Activated naive CD4-positive, alpha-beta T cell treated with anti-CD3 and anti-CD28 coated beads for 36 hours (primary cell): Measurements from ENCODE around the gene RPS6KA5. TPM values are rescaled to one million over a fixed set of nuclear protein-coding genes. Genes with fewer than 3 reads are reported as not detected.

Source experiments
- CTCF ChIA-PET: fragments of 350-600 bp; sonication (Branson Sonifier 250); formaldehyde crosslinking; loops from one replicate; lab custom pipeline; 2021; ENCODE audit warnings: antibody characterized with exemption; lab: Charles Lee
- DNase-seq: peaks from one replicate; pipeline ENCODE4 v3.0.0-alpha.2; 2020
- H3K27ac Mint-ChIP-seq: one replicate; pipeline ENCODE4 v1.8.0; 2021; ENCODE audit warnings: mild to moderate bottlenecking, mixed read lengths
- H3K27me3 Mint-ChIP-seq: one replicate; pipeline ENCODE4 v1.8.0; 2021; ENCODE audit warnings: low read depth, mixed read lengths
- H3K36me3 Mint-ChIP-seq: one replicate; pipeline ENCODE4 v1.8.0; 2021; ENCODE audit warnings: low read depth, mixed read lengths
- H3K4me1 Mint-ChIP-seq: one replicate; pipeline ENCODE4 v1.8.0; 2021; ENCODE audit warnings: low read depth, mixed read lengths
- H3K4me3 Mint-ChIP-seq: one replicate; pipeline ENCODE4 v1.8.0; 2021; ENCODE audit warnings: mild to moderate bottlenecking, moderate library complexity, mixed read lengths
- H3K9me3 Mint-ChIP-seq: one replicate; pipeline ENCODE4 v1.8.0; 2021; ENCODE audit warnings: mixed read lengths
- intact Hi-C: fragments of 100-400 bp; cut with micrococcal nuclease; formaldehyde crosslinking; loops from one replicate; pipeline ENCODE4 v1.15.1; 2023
- total RNA-seq, 2 experiments: library from RNA; stranded (reverse); gene quantifications; one replicate each; pipeline ENCODE4 v1.2.3, GENCODE V29; 2021

The RPS6KA5 gene
- total RNA-seq, 2 experiments from 2014 or later: 10.0 to 12.0 TPM

DNA sequence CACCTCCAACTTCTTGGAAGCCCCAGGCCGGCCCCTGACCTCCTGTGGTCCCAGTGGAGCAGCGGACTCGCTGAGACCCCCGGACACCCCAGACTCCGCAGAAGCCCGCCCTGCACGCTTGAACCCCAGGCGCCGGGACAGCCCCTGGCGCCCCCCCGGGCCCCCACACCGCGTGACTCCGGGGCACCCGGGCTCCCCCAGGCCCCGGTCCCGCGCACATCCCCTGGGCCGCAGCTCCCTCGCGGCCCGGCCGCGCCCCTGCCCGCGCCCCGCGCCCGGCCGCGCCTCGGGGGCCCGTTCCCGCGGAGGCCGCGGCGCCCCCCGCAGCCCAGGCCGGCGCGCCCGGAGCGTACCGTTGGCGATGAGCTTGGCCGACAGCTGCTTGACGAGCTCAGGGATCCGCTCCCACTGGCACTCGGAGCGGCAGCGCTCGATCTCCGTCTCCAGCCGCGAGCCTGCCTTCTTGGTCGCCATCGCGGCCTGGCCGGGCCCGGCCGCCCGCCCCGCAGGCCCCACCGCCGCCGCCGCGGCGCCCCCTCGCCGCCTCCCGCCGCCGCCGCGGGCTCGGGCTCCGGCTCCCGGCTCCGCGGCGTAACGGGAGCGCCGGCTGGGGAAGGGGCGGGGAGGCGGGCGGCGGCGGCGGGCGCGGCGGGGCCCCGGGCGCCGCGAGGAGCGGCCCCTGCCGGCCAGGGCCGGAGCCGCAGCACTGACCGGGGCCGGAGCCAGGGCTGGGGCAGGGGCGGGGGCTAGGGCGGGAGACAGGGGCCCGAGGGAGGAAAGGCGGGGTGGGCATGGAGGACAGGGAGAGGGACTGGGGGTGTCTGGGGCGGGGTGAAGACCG is 244.4 kb downstream of the RPS6KA5 start, which contains the start of gene TTC7B:
Gene TTC7B, minus strand, starts transcription at position 609 of the 841 bp plus-strand sequence. Its CDS starts 135 bp downstream, at position 474.
- no peaks in the 10 kb centered on the region for H3K9me3 Mint-ChIP-seq
- intact Hi-C loops: no loop called here
- H3K4me3 Mint-ChIP-seq: peak within 1 kb of the TSS; percentile 71
- H3K27ac Mint-ChIP-seq: no peak within 1 kb of the TSS
- CTCF ChIA-PET: interaction anchor here (0.6 to 1.0 kb wide), 3 partner anchors 9 to 57 kb away, joined by 3 to 5 read pairs (median 3); no protein-coding TSS in a partner anchor
- peaks cover 4% of the 10 kb centered on the region for H3K27me3 Mint-ChIP-seq
- H3K4me1 Mint-ChIP-seq: peaks cover 9% of the 10 kb centered on the region
- DNase-seq: peak; percentile 17
- no peaks in the 10 kb centered on the region for H3K36me3 Mint-ChIP-seq

DNA sequence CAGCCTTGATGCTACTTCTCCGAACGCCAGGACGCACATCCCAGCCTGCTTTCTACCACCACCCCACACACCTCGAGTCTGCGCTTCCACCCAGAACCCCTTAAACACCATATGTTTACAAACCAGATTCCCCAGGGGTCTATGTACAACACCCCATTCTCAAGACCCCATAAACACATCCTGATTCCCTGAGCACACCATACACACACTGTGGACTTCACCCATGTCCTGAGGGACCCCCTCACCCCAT is 244.9 kb downstream of the RPS6KA5 start:
- peak overlapping the region; percentile 71 for H3K4me3 Mint-ChIP-seq

DNA sequence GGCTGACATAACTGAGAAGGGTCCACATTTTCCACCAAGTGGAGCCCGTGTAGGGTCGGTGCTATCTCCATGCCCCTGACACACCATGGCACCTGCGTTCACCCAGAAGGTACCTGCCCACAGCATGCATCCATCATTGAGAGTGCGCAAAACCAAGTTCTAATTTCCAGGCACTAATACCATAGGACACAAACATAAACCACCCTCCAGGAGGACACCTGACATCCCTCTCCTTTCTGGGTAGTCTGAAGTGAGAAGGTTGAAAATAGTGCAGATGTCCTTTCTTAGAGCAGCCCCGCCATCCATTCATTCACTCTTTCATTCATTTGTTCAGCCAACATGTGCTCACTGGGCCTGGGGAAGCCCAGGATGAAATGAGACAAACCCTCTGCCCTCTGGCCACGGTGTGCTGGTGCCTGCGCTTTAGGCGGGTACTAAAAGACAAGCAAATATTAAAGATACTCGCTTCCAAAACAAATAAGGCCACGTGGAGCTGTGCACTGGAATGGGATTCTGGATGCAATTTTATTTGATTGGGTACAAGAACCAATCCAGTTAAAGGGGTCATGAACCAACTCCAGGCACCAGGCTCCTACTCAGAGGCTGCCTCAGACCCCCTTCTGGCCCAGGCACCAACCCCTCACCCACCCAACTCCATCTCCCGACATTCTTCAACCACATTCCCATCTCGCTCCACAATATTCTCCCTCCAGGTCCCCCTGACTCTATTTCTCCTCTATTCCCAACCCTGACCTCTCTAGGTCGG is 245.5 kb downstream of the RPS6KA5 start:
- DNase-seq: no peak
- CTCF ChIA-PET: no interaction called here
- intact Hi-C loops: no loop called here
- H3K27me3 Mint-ChIP-seq: peaks cover 4% of the 10 kb centered on the region
- peaks cover 4% of the 10 kb centered on the region for H3K4me1 Mint-ChIP-seq
- H3K27ac Mint-ChIP-seq: no peak overlapping the region
- peak overlapping the region; percentile 71 for H3K4me3 Mint-ChIP-seq
- H3K9me3 Mint-ChIP-seq: no peaks in the 10 kb centered on the region
- H3K36me3 Mint-ChIP-seq: no peaks in the 10 kb centered on the region

More for the DNA sequence above, 244.9 kb downstream of the RPS6KA5 start:
- no peaks in the 10 kb centered on the region for H3K9me3 Mint-ChIP-seq
- CTCF ChIA-PET: interaction anchor here (0.6 to 1.0 kb wide), 3 partner anchors 8 to 57 kb away, joined by 3 to 5 read pairs (median 3); no protein-coding TSS in a partner anchor
- no peaks in the 10 kb centered on the region for H3K36me3 Mint-ChIP-seq
- no peak for DNase-seq
- peaks cover 4% of the 10 kb centered on the region for H3K4me1 Mint-ChIP-seq
- H3K27ac Mint-ChIP-seq: no peak overlapping the region
- H3K27me3 Mint-ChIP-seq: peaks cover 4% of the 10 kb centered on the region
- intact Hi-C loops: no loop called here

DNA sequence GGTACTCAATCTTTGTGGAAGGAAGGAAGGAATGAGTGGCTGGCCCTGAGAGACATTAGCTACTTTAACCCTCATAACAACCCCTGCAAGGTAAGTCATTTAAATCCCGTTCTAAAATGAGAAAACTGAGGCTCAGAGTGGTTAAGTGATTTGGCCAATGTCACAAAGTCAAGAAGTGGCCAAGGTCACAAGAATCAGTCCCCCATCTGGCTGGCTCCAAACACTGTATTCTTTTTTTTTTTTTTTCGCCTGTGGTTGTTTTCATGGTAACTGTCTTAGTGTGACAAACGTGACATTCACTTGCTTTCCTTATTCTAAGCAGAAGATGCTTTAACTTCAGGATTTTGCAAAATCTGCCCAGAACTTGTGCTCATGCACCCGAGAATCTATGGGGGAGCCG is 247.0 kb downstream of the RPS6KA5 start:
- no peak for DNase-seq
- H3K36me3 Mint-ChIP-seq: no peaks in the 10 kb centered on the region
- no peaks in the 10 kb centered on the region for H3K9me3 Mint-ChIP-seq
- CTCF ChIA-PET: interaction anchor here (0.5 kb wide), 1 partner anchor 296 kb away, joined by 3 read pairs; no protein-coding TSS in a partner anchor
- H3K4me3 Mint-ChIP-seq: no peak overlapping the region
- peaks cover 4% of the 10 kb centered on the region for H3K27me3 Mint-ChIP-seq
- intact Hi-C loops: no loop called here
- no peak overlapping the region for H3K27ac Mint-ChIP-seq
- peaks cover 4% of the 10 kb centered on the region for H3K4me1 Mint-ChIP-seq

DNA sequence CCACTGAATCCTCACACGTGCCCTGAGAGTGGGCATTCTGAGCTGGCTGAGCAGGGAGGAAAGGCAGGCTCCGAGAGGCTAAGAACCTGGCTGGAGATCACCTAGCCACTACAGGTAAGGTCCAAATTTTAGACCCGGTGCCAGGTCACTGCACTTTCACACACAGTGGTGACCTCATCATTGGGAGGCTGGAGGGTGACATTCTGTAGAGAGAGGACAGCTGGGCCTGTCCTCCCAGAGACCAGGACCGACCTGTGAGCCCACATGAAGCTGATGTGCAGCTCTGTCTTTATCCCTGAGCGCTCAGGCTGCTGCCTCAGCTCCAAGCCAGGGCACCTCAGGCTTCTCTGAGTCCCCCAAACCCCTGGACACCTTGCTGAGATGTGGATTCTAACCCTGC is 248.3 kb downstream of the RPS6KA5 start:
- Mint-ChIP-seq H3K27ac (no peak overlapping the region), H3K9me3 (no peaks in the 10 kb centered on the region), H3K27me3 (peaks cover 4% of the 10 kb centered on the region), H3K36me3 (no peaks in the 10 kb centered on the region), H3K4me3 (no peak overlapping the region), H3K4me1 (peaks cover 4% of the 10 kb centered on the region)
- CTCF ChIA-PET: interaction anchor here (1.0 kb wide), 1 partner anchor 15 kb away, joined by 5 read pairs; no protein-coding TSS in a partner anchor
- intact Hi-C loops: no loop called here
- DNase-seq: no peak

DNA sequence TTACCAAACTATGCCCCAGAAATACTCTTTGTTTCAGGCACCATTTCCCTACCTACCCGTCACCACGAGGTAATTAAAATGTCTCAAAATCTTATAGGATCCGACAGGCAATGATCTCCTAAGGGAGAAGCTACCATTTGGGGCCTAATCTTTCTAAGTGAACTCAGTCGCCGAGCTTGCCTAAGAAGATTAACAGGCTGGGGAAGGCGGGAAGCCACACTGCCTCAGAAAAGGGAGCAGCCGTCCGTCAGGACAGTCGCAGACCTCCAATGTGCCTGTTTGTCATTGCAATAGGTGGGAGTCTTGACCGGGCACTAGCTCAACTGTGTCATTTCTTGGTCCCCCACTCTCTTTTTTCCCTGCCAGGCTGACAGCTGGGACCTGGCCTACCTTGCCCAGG is 248.8 kb downstream of the RPS6KA5 start:
- DNase-seq: no peak
- Mint-ChIP-seq H3K9me3 (no peaks in the 10 kb centered on the region), H3K27ac (no peak overlapping the region), H3K4me3 (no peak overlapping the region), H3K4me1 (peaks cover 4% of the 10 kb centered on the region), H3K27me3 (peaks cover 4% of the 10 kb centered on the region), H3K36me3 (no peaks in the 10 kb centered on the region)
- intact Hi-C loops: no loop called here
- CTCF ChIA-PET: interaction anchor here (1.0 kb wide), 1 partner anchor 16 kb away, joined by 5 read pairs; no protein-coding TSS in a partner anchor

DNA sequence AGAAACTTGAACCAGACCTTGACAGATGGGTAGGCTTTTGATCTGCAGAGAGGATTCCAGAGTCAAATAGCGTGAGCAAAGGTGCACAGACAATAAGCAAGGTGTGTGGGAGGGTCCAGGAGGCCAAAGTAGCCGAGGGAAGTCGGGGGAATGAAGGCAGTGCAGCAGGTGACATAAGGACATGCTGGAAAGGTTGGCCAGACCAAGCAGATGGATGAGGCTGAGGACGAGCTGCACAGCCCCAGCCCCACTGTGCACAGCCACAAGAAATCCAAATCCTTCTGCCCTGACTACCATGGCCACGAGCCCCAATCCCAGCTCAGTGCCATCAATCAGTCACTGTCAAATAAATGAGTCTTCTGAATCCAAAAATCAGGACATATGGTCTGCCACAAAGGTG is 249.6 kb downstream of the RPS6KA5 start:
- Mint-ChIP-seq H3K27me3 (peaks cover 4% of the 10 kb centered on the region), H3K36me3 (no peaks in the 10 kb centered on the region), H3K4me1 (peaks cover 4% of the 10 kb centered on the region), H3K9me3 (no peaks in the 10 kb centered on the region), H3K4me3 (no peak overlapping the region), H3K27ac (no peak overlapping the region)
- intact Hi-C loops: no loop called here
- CTCF ChIA-PET: no interaction called here
- DNase-seq: no peak

DNA sequence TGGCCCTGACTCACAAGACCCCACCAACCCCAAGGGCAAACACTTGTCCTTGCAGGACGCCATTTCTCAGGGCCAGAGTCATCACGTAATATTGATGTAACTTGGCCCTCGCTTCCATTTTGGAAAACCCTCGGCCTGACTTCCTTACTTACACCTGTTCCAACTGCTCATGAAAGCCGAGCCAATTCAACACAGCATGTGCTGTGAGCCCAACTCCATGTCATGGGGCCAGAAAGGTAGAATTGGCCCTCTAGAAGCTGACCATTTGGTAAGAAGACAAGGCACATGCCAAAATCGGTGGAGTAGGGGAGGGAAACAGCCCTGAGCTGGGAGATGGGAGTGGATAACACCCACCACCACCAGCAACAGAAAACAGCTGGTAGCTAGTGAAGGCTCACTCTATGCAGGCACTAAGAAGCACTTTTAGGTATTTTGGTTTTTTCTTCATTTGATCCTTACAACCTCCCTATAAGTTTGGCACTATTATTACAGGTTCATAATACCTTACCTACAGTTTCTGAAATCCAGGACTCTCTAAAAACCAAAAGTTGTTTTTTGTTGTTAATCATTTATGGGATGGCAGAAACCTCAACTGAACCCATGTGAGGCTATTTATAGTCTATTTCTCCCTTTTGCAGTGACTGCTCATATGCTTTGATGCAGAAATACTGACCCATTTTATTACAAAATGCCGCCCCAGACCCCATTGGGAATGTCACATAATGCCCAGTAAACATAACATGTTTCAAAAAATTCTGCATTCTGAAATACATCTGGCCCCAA is 250.7 kb downstream of the RPS6KA5 start:
- no peaks in the 10 kb centered on the region for H3K9me3 Mint-ChIP-seq
- DNase-seq: no peak
- no peaks in the 10 kb centered on the region for H3K27me3 Mint-ChIP-seq
- CTCF ChIA-PET: interaction anchor here (0.6 kb wide), 1 partner anchor 27 kb away, joined by 3 read pairs; no protein-coding TSS in a partner anchor
- no peak overlapping the region for H3K27ac Mint-ChIP-seq
- no peaks in the 10 kb centered on the region for H3K36me3 Mint-ChIP-seq
- no peaks in the 10 kb centered on the region for H3K4me1 Mint-ChIP-seq
- intact Hi-C loops: no loop called here
- no peak overlapping the region for H3K4me3 Mint-ChIP-seq

DNA sequence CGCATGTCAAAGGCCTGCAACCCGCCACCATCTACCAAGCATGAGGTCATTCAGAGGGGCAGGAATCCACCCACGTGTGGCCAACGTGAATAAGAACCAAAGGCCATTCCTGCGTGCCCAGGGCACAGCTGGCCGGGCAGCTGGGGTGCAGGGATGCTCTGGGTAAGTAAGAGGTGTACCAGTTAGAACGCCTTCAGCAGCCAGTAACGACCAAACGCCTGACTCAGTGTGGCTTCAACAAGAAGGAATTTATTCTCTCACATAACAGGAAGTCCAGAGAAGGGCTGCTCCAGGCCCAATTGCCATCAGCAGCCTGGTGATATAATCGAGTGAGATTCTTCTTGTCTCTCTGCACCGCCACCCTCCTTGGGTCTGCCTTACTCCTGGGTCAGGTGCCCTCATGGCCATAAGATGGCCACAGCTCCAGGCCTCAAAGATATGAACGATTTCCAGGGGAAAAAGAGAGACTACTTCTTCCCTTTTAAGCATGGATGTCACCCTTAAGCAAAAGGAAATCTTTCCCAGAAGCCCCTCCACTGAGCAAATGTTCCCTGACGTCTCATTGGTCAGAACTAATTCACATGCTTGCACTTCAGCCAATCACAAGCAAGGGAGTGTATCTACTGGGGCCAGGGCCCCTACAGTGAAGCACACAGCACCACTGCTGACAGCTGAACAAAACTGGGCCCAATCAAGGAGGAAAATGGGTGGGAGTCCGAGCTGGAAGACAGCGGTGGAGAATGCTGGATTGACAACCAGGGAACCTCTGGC is 251.5 kb downstream of the RPS6KA5 start:
- DNase-seq: no peak
- Mint-ChIP-seq H3K4me1 (no peaks in the 10 kb centered on the region), H3K9me3 (no peaks in the 10 kb centered on the region), H3K27ac (no peak overlapping the region), H3K4me3 (no peak overlapping the region), H3K36me3 (no peaks in the 10 kb centered on the region), H3K27me3 (no peaks in the 10 kb centered on the region)
- CTCF ChIA-PET: interaction anchor here (1.1 kb wide), 1 partner anchor 50 kb away, joined by 4 read pairs; no protein-coding TSS in a partner anchor
- intact Hi-C loops: no loop called here

DNA sequence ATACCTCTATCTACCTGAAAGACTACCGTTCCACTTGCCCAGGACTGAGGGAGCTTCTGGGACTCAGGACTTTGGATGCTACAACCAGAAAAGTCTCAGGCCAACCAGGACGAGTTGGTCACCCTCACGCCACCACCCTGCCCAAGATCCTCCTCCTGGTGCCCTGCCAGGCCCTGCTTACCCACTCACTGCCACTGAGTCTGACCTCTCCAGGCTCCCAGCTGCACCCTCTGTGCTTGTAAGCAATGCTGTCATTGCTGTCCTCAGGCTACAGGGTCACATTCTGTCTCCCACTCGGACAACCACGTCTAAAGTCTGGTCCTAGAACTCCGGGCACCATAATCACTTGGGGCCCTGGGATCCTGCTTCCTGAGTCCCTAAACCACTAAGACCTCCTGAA is 253.4 kb downstream of the RPS6KA5 start:
- Mint-ChIP-seq H3K9me3 (no peaks in the 10 kb centered on the region), H3K4me1 (no peaks in the 10 kb centered on the region), H3K27ac (no peak overlapping the region), H3K36me3 (no peaks in the 10 kb centered on the region), H3K4me3 (no peak overlapping the region), H3K27me3 (no peaks in the 10 kb centered on the region)
- intact Hi-C loops: no loop called here
- CTCF ChIA-PET: interaction anchor here (1.0 to 1.4 kb wide), 3 partner anchors 9 to 366 kb away, joined by 3 to 6 read pairs (median 4); no protein-coding TSS in a partner anchor
- DNase-seq: no peak
